ENCODE measurements around the gene HCN3. TPM values are rescaled to one million over a fixed set of nuclear protein-coding genes. Genes with fewer than 3 reads are reported as not detected.

HCN3 gene
- total RNA-seq, 1 experiment from 2014 or later, result 5.4 TPM

GRCh38 chr1:155269381-155269780 is 7.9 kb upstream of the HCN3 start:
- H3K14ac ChIP-seq (ENCODE audit: insufficient read depth, low read length), result no peak overlapping the region
- no peak overlapping the region for H2BK15ac ChIP-seq (ENCODE audit: low read depth, low read length)
- no peak overlapping the region for H2BK5ac ChIP-seq (ENCODE audit: insufficient read length, low read length)
- no peak overlapping the region for H3K27ac ChIP-seq (ENCODE audit: insufficient read length, low read depth, low read length)
- DNase-seq, result no peak
- no peaks in the 10 kb centered on the region for H3K27me3 ChIP-seq (ENCODE audit: insufficient read depth, low read length)
- no peak overlapping the region for H2BK120ac ChIP-seq (ENCODE audit: low read depth, low read length, poor library complexity, severe bottlenecking)
- H3K36me3 Mint-ChIP-seq (ENCODE audit: insufficient read depth in 1 of 3, low read depth in 3 of 3), result peaks cover 64 to 83% (median 79%) of the 10 kb centered on the region in 3 experiments; a peak in 6 of 7 replicates
- no peaks in the 10 kb centered on the region for H3K27me3 Mint-ChIP-seq (ENCODE audit: low read depth)
- peaks cover 4% of the 10 kb centered on the region for H3K4me1 ChIP-seq (ENCODE audit: insufficient read depth, low read length)
- H3K79me1 ChIP-seq (ENCODE audit: insufficient read depth, low read depth, low read length, poor library complexity, severe bottlenecking), result peaks cover 4% of the 10 kb centered on the region
- H4K91ac ChIP-seq (ENCODE audit: insufficient read length, low read depth, low read length), result no peak overlapping the region
- no peak overlapping the region for H3K4ac ChIP-seq (ENCODE audit: low read depth, low read length)
- 0 out of 5 replicates have a peak, but pooled peaks cover 0 to 3% of the 10 kb centered on the region in 2 experiments for H3K9me3 Mint-ChIP-seq
- H3K79me2 ChIP-seq (ENCODE audit: insufficient read depth, low read length), result peaks cover 11% of the 10 kb centered on the region
- no peak overlapping the region for H2BK12ac ChIP-seq (ENCODE audit: insufficient read length, low read depth, low read length)
- H2AFZ ChIP-seq (ENCODE audit: low read length), result no peak overlapping the region
- H3K9me3 ChIP-seq (ENCODE audit: control insufficient read depth, low read depth, low read length), result no peaks in the 10 kb centered on the region
- no peak overlapping the region for H4K5ac ChIP-seq (ENCODE audit: insufficient read length, low read depth, low read length)
- H2BK20ac ChIP-seq (ENCODE audit: low read depth, low read length, poor library complexity, severe bottlenecking), result no peak overlapping the region
- no peaks in the 10 kb centered on the region for H4K20me1 ChIP-seq (ENCODE audit: control insufficient read depth, insufficient read depth, insufficient read length)
- H3K4me1 Mint-ChIP-seq, result peaks cover 7 to 19% of the 10 kb centered on the region in 2 experiments
- H3K18ac ChIP-seq (ENCODE audit: insufficient read length, low read depth, low read length), result no peak overlapping the region
- H3K56ac ChIP-seq (ENCODE audit: insufficient read length, low read depth, low read length), result no peak overlapping the region
- no peak overlapping the region for H3K23ac ChIP-seq (ENCODE audit: insufficient read length, low read depth, low read length)
- no peak for TF ChIP-seq CTCF (conservative IDR thresholded peaks at IDR 0.05)
- no peak overlapping the region for H3K4me3 Mint-ChIP-seq
- H3K27ac Mint-ChIP-seq, result no peak overlapping the region
- no CpG with 5 or more reads among the region's 21 CpGs for WGBS (ENCODE audit: extremely low coverage, insufficient read length, low lambda C conversion rate)
- no peak overlapping the region for H4K8ac ChIP-seq (replicated peaks; ENCODE audit: insufficient read length, low read depth, low read length)
- no peak overlapping the region for H3K9ac ChIP-seq (ENCODE audit: extremely low read depth, insufficient read length, low read length)
- no peak overlapping the region for H2AK5ac ChIP-seq (ENCODE audit: insufficient read length, low read length)
- H3T11ph ChIP-seq (ENCODE audit: low read length), result no peak overlapping the region
- H3K23me2 ChIP-seq (ENCODE audit: insufficient read length, low read depth, low read length, poor library complexity, severe bottlenecking), result peaks cover 8% of the 10 kb centered on the region
- no peak overlapping the region for H3K4me2 ChIP-seq (ENCODE audit: insufficient read depth, insufficient read length, low read length)

All from H9 (cell line).